ENCODE measurements around the gene MMP11.
A peak's percentile ranks its signal among the peaks of the same experiment; 100 is the strongest.

MMP11 gene

DNA sequence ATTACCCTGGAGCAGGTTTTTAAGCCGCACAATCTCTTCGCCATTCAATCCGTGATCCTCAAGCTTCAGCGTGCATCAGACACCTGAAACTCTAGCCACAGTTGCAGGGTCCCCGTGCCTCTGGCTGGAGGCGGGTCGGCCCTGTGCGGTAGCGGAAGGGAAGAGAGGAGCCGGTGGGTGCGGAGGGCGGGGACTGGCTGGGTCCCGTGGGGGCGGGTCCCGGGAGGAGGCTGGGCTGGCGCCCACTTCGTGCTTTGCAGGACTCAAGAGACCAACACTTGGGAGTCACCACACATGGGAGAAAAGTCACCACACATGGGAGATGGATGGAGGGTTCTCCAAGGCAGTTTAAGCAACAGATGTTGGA lies 9.1 kb upstream of the MMP11 start:
- Histone ChIP-seq H3K9ac (ENCODE audit: low read depth, low read length) (no peak overlapping the region), H3K4me3 (ENCODE audit: low read depth, low read length) (peak overlapping the region; percentile 52), H3K36me3 (ENCODE audit: control insufficient read depth, insufficient read depth, low read length) (peaks cover 13% of the 10 kb centered on the region), H3K4me1 (ENCODE audit: control insufficient read depth, insufficient read depth, low read length) (peaks cover 13% of the 10 kb centered on the region), H3K9me3 (ENCODE audit: control insufficient read depth, insufficient read depth, low read length) (no peaks in the 10 kb centered on the region), H3K27me3 (ENCODE audit: control insufficient read depth, insufficient read depth, low read length) (no peaks in the 10 kb centered on the region)

DNA sequence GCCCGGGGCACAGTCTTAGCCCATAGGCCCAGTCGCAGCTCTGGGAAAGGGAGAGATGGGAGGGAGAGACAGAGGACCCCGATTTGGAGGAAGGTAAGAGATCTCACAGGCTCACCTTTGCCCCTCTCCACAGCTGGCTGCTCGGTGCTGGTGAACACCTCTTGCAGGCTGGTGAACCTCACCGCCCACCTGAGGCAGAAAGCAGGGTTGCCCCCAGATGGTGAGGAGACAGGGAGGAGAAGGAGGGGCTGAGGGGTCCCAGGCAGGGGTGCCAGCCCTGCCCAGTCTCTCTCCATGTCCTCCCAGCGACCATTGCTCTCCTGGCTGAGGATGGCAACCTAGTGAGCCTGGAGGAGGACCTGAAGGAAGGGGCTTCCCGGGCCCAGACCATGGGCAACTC lies 8.7 kb upstream of the MMP11 start:
- Histone ChIP-seq H3K4me3 (ENCODE audit: low read depth, low read length) (peak overlapping the region; percentile 52), H3K4me1 (ENCODE audit: control insufficient read depth, insufficient read depth, low read length) (peaks cover 13% of the 10 kb centered on the region), H3K9me3 (ENCODE audit: control insufficient read depth, insufficient read depth, low read length) (no peaks in the 10 kb centered on the region), H3K9ac (ENCODE audit: low read depth, low read length) (no peak overlapping the region), H3K36me3 (ENCODE audit: control insufficient read depth, insufficient read depth, low read length) (peaks cover 13% of the 10 kb centered on the region), H3K27me3 (ENCODE audit: control insufficient read depth, insufficient read depth, low read length) (peaks cover under 1% of the 10 kb centered on the region)

DNA sequence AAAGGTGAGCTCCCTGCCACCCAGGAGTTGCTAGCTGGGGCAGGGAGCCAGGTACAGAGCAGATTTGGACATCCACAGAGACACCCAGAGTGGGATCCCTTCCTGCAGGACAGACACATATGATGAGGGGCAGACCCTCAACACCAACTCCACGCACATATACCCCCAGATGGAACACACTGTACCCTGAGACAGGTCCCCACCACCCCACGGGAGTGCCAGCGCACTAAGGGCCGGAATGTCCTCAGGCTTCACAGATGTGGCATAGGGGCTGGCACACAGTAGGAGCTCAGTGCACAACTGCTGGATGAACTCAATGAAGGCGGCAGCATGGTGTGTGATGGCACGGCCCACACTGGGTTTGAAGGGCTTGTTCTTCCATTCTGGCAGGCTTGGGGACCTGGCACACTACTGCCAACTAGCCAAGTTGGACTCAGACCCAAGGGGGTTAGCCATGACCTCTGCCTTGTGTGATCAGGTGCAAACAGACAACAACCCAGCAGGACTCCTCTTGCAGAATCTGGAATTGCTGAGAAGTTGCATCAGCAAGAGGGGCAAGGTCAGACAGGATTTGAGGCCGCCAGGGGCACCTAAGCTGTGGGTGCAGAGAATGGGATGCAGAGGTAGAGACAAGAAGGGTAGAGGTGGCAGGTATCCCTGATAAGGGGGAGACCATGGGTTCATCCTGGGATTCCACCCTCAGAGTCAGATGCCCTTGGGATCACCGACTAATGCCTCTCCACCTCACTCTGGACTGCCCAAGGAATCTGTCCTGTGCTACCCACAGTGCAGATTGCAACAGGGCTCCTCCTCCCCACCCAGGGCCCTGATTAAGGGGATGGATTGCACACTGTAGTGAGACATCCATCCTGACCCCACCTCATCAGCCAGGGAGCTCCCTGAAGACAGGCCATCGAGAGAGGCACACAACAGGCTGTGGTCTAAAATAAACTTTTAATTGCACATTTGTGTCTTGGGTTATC lies 7.5 kb upstream of the MMP11 start:
- Histone ChIP-seq H3K4me3 (ENCODE audit: low read depth, low read length) (no peak overlapping the region), H3K9me3 (ENCODE audit: control insufficient read depth, insufficient read depth, low read length) (no peaks in the 10 kb centered on the region), H3K36me3 (ENCODE audit: control insufficient read depth, insufficient read depth, low read length) (peaks cover 13% of the 10 kb centered on the region), H3K9ac (ENCODE audit: low read depth, low read length) (no peak overlapping the region), H3K4me1 (ENCODE audit: control insufficient read depth, insufficient read depth, low read length) (peaks cover 13% of the 10 kb centered on the region), H3K27me3 (ENCODE audit: control insufficient read depth, insufficient read depth, low read length) (peaks cover 9% of the 10 kb centered on the region)

DNA sequence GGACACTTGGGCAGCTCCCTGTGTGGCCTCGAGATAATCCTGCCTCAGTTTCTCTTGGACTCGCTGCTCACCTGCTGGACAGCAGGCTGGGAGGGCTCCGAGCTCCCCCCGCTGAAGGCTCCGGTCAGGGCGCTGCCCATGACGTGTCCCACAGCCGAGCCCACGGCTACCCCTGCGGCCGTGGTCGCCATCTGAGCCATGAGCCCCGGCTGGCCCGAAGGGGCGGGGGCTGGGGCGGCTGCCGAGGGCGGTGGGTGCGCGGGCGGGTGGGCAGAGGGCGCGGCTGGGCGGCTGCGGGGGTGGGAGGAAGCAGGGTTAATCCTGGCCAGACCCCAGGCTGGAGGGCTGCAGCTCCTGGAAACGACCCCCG lies 5.4 kb upstream of the MMP11 start:
- H3K9me3 ChIP-seq (ENCODE audit: control insufficient read depth, insufficient read depth, low read length), result no peaks in the 10 kb centered on the region
- H3K27me3 ChIP-seq (ENCODE audit: control insufficient read depth, insufficient read depth, low read length), result peaks cover 9% of the 10 kb centered on the region
- peak overlapping the region; percentile 84 for H3K4me3 ChIP-seq (ENCODE audit: low read depth, low read length)
- peak overlapping the region; percentile 73 for H3K9ac ChIP-seq (ENCODE audit: low read depth, low read length)
- H3K36me3 ChIP-seq (ENCODE audit: control insufficient read depth, insufficient read depth, low read length), result peaks cover 13% of the 10 kb centered on the region
- H3K4me1 ChIP-seq (ENCODE audit: control insufficient read depth, insufficient read depth, low read length), result peaks cover 13% of the 10 kb centered on the region

DNA sequence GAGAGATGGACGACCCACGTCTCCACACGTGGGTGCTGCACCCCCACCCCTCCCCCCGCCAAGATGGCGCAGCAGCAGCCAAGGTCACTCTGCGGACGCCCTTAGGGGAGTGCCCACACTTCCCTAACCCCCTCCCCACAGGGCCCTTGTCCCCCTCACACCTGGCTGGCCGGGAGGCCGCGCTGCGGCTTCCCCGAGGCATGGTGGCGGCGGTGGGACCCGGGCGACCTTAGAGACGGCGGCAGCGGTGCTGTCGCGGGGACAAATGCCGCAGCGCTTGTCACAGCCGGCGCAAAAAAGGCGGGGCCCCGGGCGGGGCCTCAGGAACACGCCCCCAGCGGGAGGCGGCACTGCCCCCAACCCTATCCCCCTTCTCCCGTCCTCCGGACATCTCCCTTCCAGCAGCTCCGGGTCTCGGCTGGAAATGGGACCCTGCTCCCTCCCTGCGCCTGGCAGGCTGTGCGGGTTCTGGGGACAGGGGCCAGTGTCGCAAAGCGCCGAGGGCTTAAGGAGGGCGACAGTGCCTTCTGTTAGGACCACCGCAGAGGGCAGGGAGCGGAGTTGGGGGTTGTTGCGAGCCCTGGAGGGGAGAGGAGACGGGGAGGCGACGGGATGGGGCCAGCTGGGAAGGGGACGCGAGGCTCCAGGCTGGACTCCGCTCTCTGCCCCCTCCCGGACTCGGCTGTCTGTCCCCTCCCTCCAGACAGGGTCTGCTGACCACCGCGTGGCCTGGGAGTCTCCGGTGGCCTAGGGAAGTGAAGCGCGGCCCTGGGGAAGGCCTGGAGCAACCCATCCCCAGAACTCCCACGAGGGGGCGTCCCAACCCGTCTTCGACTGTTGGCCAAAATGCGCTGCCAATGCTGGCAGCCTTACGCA lies 4.7 kb upstream of the MMP11 start, which contains the start of gene CHCHD10:
Gene CHCHD10 (minus strand): TSS at position 300 of the 876 bp plus-strand sequence. CDS start 98 bp downstream, at position 202.
- H3K36me3 ChIP-seq (ENCODE audit: control insufficient read depth, insufficient read depth, low read length), result peaks cover 13% of the 10 kb centered on the region
- H3K9me3 ChIP-seq (ENCODE audit: control insufficient read depth, insufficient read depth, low read length), result no peaks in the 10 kb centered on the region
- peaks cover 9% of the 10 kb centered on the region for H3K27me3 ChIP-seq (ENCODE audit: control insufficient read depth, insufficient read depth, low read length)
- peak within 1 kb of the TSS; percentile 84 for H3K4me3 ChIP-seq (ENCODE audit: low read depth, low read length)
- H3K9ac ChIP-seq (ENCODE audit: low read depth, low read length), result peak within 1 kb of the TSS; percentile 73
- H3K4me1 ChIP-seq (ENCODE audit: control insufficient read depth, insufficient read depth, low read length), result peaks cover 12% of the 10 kb centered on the region

DNA sequence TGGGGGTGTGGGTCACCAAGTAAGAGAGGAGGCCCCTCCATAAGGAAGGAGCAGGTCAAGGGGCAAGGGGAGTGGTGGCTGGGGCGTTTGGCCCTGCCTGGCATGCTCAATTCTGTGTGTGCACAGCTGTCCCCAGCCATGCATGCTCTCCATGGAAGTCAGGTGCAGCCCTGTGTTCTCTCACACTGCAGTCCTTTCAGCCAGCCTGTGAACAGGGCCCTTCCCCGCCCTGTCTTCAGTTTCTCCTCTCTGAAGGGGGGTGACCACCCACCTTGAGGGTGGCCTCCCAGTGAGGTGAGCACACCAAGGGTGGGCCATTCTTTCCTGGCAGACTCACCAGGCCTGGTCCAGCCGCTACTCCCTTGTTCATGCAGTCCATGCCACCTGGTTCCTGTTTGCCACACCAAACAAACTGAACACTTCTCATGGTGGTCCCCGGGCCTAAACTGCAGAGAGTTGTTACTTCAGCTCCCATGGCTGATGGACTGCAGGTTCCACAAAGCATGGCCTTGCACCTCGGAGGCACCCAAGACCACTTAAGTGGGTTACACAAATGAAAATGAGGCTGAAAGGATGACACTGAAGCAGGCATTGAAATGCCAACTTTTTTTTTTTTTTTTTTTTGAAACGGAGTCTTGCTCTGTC lies 3.2 kb upstream of the MMP11 start:
- peaks cover 3% of the 10 kb centered on the region for H3K4me1 ChIP-seq (ENCODE audit: control insufficient read depth, insufficient read depth, low read length)
- no peak overlapping the region for H3K9ac ChIP-seq (ENCODE audit: low read depth, low read length)
- peaks cover 24% of the 10 kb centered on the region for H3K27me3 ChIP-seq (ENCODE audit: control insufficient read depth, insufficient read depth, low read length)
- no peak overlapping the region for H3K4me3 ChIP-seq (ENCODE audit: low read depth, low read length)
- H3K36me3 ChIP-seq (ENCODE audit: control insufficient read depth, insufficient read depth, low read length), result peaks cover 13% of the 10 kb centered on the region
- no peaks in the 10 kb centered on the region for H3K9me3 ChIP-seq (ENCODE audit: control insufficient read depth, insufficient read depth, low read length)

DNA sequence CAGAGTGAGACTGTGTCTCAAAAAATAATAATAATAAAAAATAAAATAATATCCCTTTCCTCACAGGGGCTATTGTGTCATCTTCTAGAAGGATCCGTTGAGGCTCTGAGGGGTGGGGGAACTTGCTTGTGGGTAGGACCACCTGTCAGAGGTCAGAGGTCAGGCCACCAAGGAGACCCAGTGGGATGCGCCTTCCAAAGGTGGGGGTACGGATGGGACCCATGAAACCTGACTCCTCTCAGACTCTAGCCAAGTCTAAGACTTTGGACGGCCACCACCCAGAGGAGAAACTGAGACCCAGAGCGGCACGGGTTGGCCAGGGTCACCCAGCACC lies 367 bp upstream of the MMP11 start:
- Histone ChIP-seq H3K9ac (ENCODE audit: low read depth, low read length) (no peak overlapping the region), H3K36me3 (ENCODE audit: control insufficient read depth, insufficient read depth, low read length) (no peaks in the 10 kb centered on the region), H3K9me3 (ENCODE audit: control insufficient read depth, insufficient read depth, low read length) (no peaks in the 10 kb centered on the region), H3K27me3 (ENCODE audit: control insufficient read depth, insufficient read depth, low read length) (peaks cover 33% of the 10 kb centered on the region), H3K4me1 (ENCODE audit: control insufficient read depth, insufficient read depth, low read length) (no peaks in the 10 kb centered on the region), H3K4me3 (ENCODE audit: low read depth, low read length) (peak overlapping the region; percentile 43)

DNA sequence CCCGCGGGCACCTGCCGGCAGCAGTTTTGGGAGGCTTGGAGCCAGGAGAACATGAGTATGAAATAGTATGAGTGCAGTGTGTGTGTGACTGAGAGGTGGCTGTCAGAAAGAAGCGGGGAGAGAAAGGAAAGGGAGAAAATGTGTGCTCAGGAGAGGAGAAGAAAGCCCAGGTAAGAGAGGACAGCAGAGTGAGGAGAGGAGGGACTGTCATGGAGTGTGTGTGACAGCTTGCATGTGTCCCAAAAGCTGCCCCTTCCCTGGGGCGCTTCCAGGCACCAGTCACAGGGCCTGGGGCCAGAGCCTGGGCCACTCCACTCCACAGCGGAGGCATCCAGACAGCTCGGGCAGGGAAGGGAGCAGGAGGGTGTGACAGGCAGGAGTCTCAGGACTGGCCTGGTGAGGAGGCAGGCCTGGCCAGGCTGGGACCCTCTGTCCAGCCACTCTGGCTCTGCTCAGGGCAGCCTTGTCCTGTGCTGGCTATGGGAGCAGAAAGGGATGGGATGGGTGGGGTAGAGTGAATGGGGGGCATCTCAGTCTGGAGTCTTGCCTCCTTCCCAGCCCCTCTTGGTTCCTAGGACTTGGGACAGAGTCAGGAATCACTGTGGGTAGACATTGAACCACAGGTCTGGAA lies 949 bp downstream of the MMP11 start:
- Histone ChIP-seq H3K9ac (ENCODE audit: low read depth, low read length) (no peak overlapping the region), H3K36me3 (ENCODE audit: control insufficient read depth, insufficient read depth, low read length) (no peaks in the 10 kb centered on the region), H3K4me1 (ENCODE audit: control insufficient read depth, insufficient read depth, low read length) (no peaks in the 10 kb centered on the region), H3K27me3 (ENCODE audit: control insufficient read depth, insufficient read depth, low read length) (peaks cover 33% of the 10 kb centered on the region), H3K9me3 (ENCODE audit: control insufficient read depth, insufficient read depth, low read length) (no peaks in the 10 kb centered on the region), H3K4me3 (ENCODE audit: low read depth, low read length) (peak overlapping the region; percentile 72)

DNA sequence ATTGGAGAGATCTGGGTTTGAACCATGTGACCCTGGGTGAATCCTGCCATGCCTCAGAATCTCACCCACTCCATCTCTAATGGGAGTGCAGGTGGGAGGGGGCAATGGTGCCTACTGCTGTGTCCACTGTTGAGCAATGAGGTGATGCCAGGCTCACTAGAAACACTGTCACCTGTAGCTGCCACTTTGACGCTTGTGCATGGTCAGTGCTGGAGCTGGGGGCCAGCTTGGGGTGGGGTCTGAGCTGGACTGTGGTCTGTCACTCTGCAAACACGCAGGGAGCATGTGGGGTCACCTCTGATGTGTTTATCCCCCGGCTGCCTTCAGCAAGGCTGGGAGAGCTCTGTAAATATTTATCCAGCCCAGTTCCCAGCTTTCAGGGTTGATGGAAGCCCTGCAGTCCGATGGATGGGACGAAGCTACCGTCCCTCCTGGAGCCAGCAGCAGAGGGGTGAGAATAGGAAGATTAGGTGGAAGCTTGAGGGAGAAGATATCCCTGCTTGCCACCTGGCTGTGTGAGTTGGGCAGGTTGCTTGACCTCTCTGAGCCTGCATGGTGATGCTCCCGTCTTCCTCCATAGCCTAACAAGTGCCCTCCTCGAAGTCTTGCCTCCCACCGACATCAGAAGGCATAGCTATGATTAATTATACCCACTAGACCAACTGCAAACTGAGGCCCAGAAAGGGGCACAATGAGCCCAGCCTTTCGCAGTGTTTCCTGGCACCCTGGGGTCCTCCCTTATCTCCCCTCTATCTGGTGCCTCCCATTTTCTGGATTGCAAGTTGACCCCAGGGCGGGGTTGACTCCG lies 1.7 kb downstream of the MMP11 start:
- no peak overlapping the region for H3K9ac ChIP-seq (ENCODE audit: low read depth, low read length)
- no peaks in the 10 kb centered on the region for H3K4me1 ChIP-seq (ENCODE audit: control insufficient read depth, insufficient read depth, low read length)
- no peak overlapping the region for H3K4me3 ChIP-seq (ENCODE audit: low read depth, low read length)
- H3K9me3 ChIP-seq (ENCODE audit: control insufficient read depth, insufficient read depth, low read length), result no peaks in the 10 kb centered on the region
- H3K36me3 ChIP-seq (ENCODE audit: control insufficient read depth, insufficient read depth, low read length), result no peaks in the 10 kb centered on the region
- peaks cover 29% of the 10 kb centered on the region for H3K27me3 ChIP-seq (ENCODE audit: control insufficient read depth, insufficient read depth, low read length)

DNA sequence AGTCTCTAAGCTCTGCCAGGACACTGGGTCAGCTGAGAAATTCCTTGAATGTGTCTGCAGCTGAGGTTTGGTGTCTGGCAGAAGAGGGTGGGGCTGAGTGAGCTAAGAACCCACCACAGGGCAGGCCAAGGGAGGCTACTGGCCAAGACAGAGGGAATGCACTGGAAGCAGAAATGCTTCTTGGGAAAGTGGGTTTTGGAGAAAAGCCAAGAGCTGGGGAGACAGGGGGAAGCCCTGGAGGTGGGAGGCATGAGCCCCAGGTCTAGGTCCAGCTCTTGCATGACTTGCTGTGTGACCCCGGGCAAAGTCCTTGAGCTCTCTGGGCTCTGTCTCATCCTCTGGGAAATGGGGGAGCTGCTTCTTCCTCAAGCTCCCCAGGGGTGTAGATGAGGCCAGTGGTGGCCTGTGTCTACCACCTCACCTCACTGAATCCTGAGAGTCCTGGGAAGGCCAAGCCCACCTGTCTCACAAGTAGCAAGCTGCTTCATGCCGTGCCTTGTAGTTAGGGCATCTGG lies 2.3 kb downstream of the MMP11 start:
- Histone ChIP-seq H3K36me3 (ENCODE audit: control insufficient read depth, insufficient read depth, low read length) (no peaks in the 10 kb centered on the region), H3K9me3 (ENCODE audit: control insufficient read depth, insufficient read depth, low read length) (no peaks in the 10 kb centered on the region), H3K4me1 (ENCODE audit: control insufficient read depth, insufficient read depth, low read length) (no peaks in the 10 kb centered on the region), H3K4me3 (ENCODE audit: low read depth, low read length) (no peak overlapping the region), H3K9ac (ENCODE audit: low read depth, low read length) (no peak overlapping the region), H3K27me3 (ENCODE audit: control insufficient read depth, insufficient read depth, low read length) (peaks cover 24% of the 10 kb centered on the region)

Measured in iPS-15b (cell line).